ENCODE results near the gene MSI2. TPM values are rescaled to one million over a fixed set of nuclear protein-coding genes. Genes with fewer than 3 reads are reported as not detected.

Gene MSI2
- total RNA-seq, 1 donor from 2014 or later: 144 TPM

GRCh38 chr17:57531648-57532504, 275.6 kb downstream of the MSI2 start:
- H3K4me3 Mint-ChIP-seq: no peak overlapping the region
- H3K27me3 Mint-ChIP-seq (ENCODE audit: low read depth): no peaks in the 10 kb centered on the region
- H3K4me1 Mint-ChIP-seq: peaks cover 56% of the 10 kb centered on the region
- no peaks in the 10 kb centered on the region for H3K9me3 Mint-ChIP-seq
- peaks cover 2% of the 10 kb centered on the region for H3K36me3 Mint-ChIP-seq
- H3K27ac Mint-ChIP-seq: no peak overlapping the region
- no peak for DNase-seq (ENCODE audit: low spot score in 2 of 2, unreplicated experiment in 2 of 2)
- no peak for TF ChIP-seq CTCF (IDR thresholded peaks at IDR 0.05; ENCODE audit: unreplicated experiment)

- Mint-ChIP-seq H3K27ac (no peak overlapping the region), H3K4me1 (peaks cover 61% of the 10 kb centered on the region), H3K27me3 (ENCODE audit: low read depth) (no peaks in the 10 kb centered on the region), H3K36me3 (peaks cover 2% of the 10 kb centered on the region), H3K4me3 (no peak overlapping the region), H3K9me3 (no peaks in the 10 kb centered on the region)
- DNase-seq (ENCODE audit: low spot score in 2 of 2, unreplicated experiment in 2 of 2): no peak
- TF ChIP-seq CTCF (IDR thresholded peaks at IDR 0.05; ENCODE audit: unreplicated experiment): no peak
Measured at GRCh38 chr17:57532556-57532955, 276.2 kb downstream of the MSI2 start.

GRCh38 chr17:57532966-57533365, 276.6 kb downstream of the MSI2 start:
- no peaks in the 10 kb centered on the region for H3K9me3 Mint-ChIP-seq
- no peak overlapping the region for H3K4me3 Mint-ChIP-seq
- no peak for DNase-seq (ENCODE audit: low spot score in 2 of 2, unreplicated experiment in 2 of 2)
- peaks cover 2% of the 10 kb centered on the region for H3K36me3 Mint-ChIP-seq
- H3K27me3 Mint-ChIP-seq (ENCODE audit: low read depth): no peaks in the 10 kb centered on the region
- H3K27ac Mint-ChIP-seq: no peak overlapping the region
- H3K4me1 Mint-ChIP-seq: peaks cover 65% of the 10 kb centered on the region
- no peak for TF ChIP-seq CTCF (IDR thresholded peaks at IDR 0.05; ENCODE audit: unreplicated experiment)

GRCh38 chr17:57533684-57534305, 277.5 kb downstream of the MSI2 start:
- TF ChIP-seq CTCF (IDR thresholded peaks at IDR 0.05; ENCODE audit: unreplicated experiment): no peak
- H3K4me3 Mint-ChIP-seq: no peak overlapping the region
- no peak overlapping the region for H3K27ac Mint-ChIP-seq
- no peaks in the 10 kb centered on the region for H3K27me3 Mint-ChIP-seq (ENCODE audit: low read depth)
- H3K9me3 Mint-ChIP-seq: no peaks in the 10 kb centered on the region
- DNase-seq (ENCODE audit: low spot score in 2 of 2, unreplicated experiment in 2 of 2): no peak
- H3K4me1 Mint-ChIP-seq: peaks cover 73% of the 10 kb centered on the region
- peaks cover 2% of the 10 kb centered on the region for H3K36me3 Mint-ChIP-seq

- no peak overlapping the region for H3K4me3 Mint-ChIP-seq
Measured at GRCh38 chr17:57534863-57535248, 278.5 kb downstream of the MSI2 start.

More at GRCh38 chr17:57534863-57535248, 278.5 kb downstream of the MSI2 start:
- H3K4me1 Mint-ChIP-seq: peaks cover 74% of the 10 kb centered on the region
- TF ChIP-seq CTCF (IDR thresholded peaks at IDR 0.05; ENCODE audit: unreplicated experiment): no peak
- H3K36me3 Mint-ChIP-seq: peaks cover 2% of the 10 kb centered on the region
- H3K27ac Mint-ChIP-seq: peak overlapping the region; percentile 7
- no peaks in the 10 kb centered on the region for H3K9me3 Mint-ChIP-seq
- DNase-seq (ENCODE audit: low spot score in 2 of 2, unreplicated experiment in 2 of 2): no peak
- H3K27me3 Mint-ChIP-seq (ENCODE audit: low read depth): no peaks in the 10 kb centered on the region

All from mesothelial cell of epicardium (in vitro differentiated cells).